GM12878 (cell line): ENCODE measurements around the gene SPATA1. TPM values are rescaled to one million over a fixed set of nuclear protein-coding genes. Genes with fewer than 3 reads are reported as not detected.
A peak's percentile ranks its signal among the peaks of the same experiment; 100 is the strongest.

Source experiments
- BACH1 ChIP-seq: fragments of 450-650 bp; IDR thresholded peaks from 2 replicates; pipeline ENCODE4 v1.6.1; 2017; ENCODE audit warnings: mild to moderate bottlenecking, borderline replicate concordance
- BMI1 ChIP-seq: fragments of 450-650 bp; IDR thresholded peaks from 2 replicates; pipeline ENCODE4 v1.6.1; 2016; ENCODE audit warnings: mild to moderate bottlenecking, moderate library complexity, borderline replicate concordance
- CHD2 ChIP-seq: IDR thresholded peaks from 2 replicates; pipeline ENCODE4 v1.6.1; 2011; ENCODE audit warnings: low read depth, low read length, improper control_type of control experiment, borderline replicate concordance
- EED ChIP-seq: sonication (generic); IDR thresholded peaks from 2 replicates; pipeline ENCODE4 v1.6.1; 2016; ENCODE audit warnings: antibody characterized with exemption, low read depth
- HDAC6 ChIP-seq: fragments of 200-600 bp; sonication (generic); IDR thresholded peaks from one replicate; pipeline ENCODE4 v1.8.0; 2017; ENCODE audit warnings: antibody characterized with exemption; ENCODE audit not compliant: unreplicated experiment
- IKZF1 ChIP-seq: fragments of 450-650 bp; conservative IDR thresholded peaks from 2 replicates; pipeline ENCODE4 v1.6.1; 2017; ENCODE audit warnings: antibody characterized with exemption, mild to moderate bottlenecking
- JUNB ChIP-seq: IDR thresholded peaks from 2 replicates; pipeline ENCODE4 v1.6.1; 2016; ENCODE audit warnings: antibody characterized with exemption, mild to moderate bottlenecking
- KAT2A ChIP-seq: conservative IDR thresholded peaks from 2 replicates; pipeline ENCODE4 v1.6.1; 2011; ENCODE audit warnings: low read depth, low read length; ENCODE audit not compliant: control insufficient read depth
- KLF5 ChIP-seq: fragments of 450-650 bp; IDR thresholded peaks from 2 replicates; pipeline ENCODE4 v1.6.1; 2014; ENCODE audit warnings: mild to moderate bottlenecking; ENCODE audit not compliant: partially characterized antibody
- MYC ChIP-seq: IDR thresholded peaks from 2 replicates; pipeline ENCODE4 v1.6.1; 2011; ENCODE audit warnings: mild to moderate bottlenecking, low read length, moderate library complexity, inconsistent platforms; ENCODE audit not compliant: insufficient read depth, insufficient replicate concordance, insufficient read length, severe bottlenecking
- POLR2A ChIP-seq: IDR thresholded peaks from 2 replicates; pipeline ENCODE4 v1.6.1; 2011; ENCODE audit warnings: low read depth, mild to moderate bottlenecking, low read length
- POLR2AphosphoS2 ChIP-seq: IDR thresholded peaks from 2 replicates; pipeline ENCODE4 v1.6.1; 2011; ENCODE audit warnings: low read depth, mild to moderate bottlenecking, low read length, improper control_type of control experiment, moderate library complexity
- SIX5 ChIP-seq: IDR thresholded peaks from 2 replicates; pipeline ENCODE4 v1.6.1; 2011; ENCODE audit warnings: mild to moderate bottlenecking, low read depth, low read length, moderate library complexity; ENCODE audit not compliant: severe bottlenecking
- SREBF1 ChIP-seq: IDR thresholded peaks from 2 replicates; pipeline ENCODE4 v1.6.1; 2012; ENCODE audit warnings: mild to moderate bottlenecking, low read length
- STAT3 ChIP-seq: IDR thresholded peaks from 2 replicates; pipeline ENCODE4 v1.6.1; 2011; ENCODE audit warnings: low read depth, low read length, improper control_type of control experiment
- TCF3 ChIP-seq: IDR thresholded peaks from 2 replicates; pipeline ENCODE4 v1.6.1; 2012; ENCODE audit warnings: low read depth, mild to moderate bottlenecking, low read length, borderline replicate concordance; ENCODE audit not compliant: insufficient read depth
- WRNIP1 ChIP-seq: IDR thresholded peaks from 2 replicates; pipeline ENCODE4 v1.6.1; 2011; ENCODE audit warnings: low read depth, low read length, improper control_type of control experiment, borderline replicate concordance
- polyA plus RNA-seq, 11 experiments: library from polyadenylated mRNA; depleted of rRNA in 4 of 11; unstranded in 6 of 11; stranded (reverse) in 5 of 11; fragments of >200 nt; fragmentation: Nextera tagmentation in 4 of 11; fragmentation: Illumina TruSeq in 1 of 11; extraction: Ambion mirVana in 4 of 11; extraction: Trizol in 1 of 11; gene quantifications; 1 replicate in 1 of 11; 2 replicates in 10 of 11; pipeline versions ENCODE4 v1.2.1 to v1.2.3, GENCODE V29; 2011 to 2016; ENCODE audit warnings: inconsistent platforms in 2 of 11, missing spikeins in 2 of 11, low read depth in 1 of 11
- total RNA-seq, 4 experiments: library from RNA; depleted of rRNA in 3 of 4; stranded (reverse); fragments of >200 nt in 3 of 4; fragmentation: Illumina TruSeq in 1 of 4; extraction: Trizol in 1 of 4; gene quantifications; 2 replicates each; pipeline versions ENCODE4 v1.2.1 to v1.2.3, GENCODE V29; 2013 to 2021
- TF ChIP-seq, protein P1 (sequence below): IDR thresholded peaks from 2 replicates; pipeline ENCODE4 v1.6.1; 2011; ENCODE audit warnings: borderline replicate concordance, low read depth, mild to moderate bottlenecking, moderate library complexity, low read length; ENCODE audit not compliant: insufficient read depth, poor library complexity, severe bottlenecking
- TF ChIP-seq, protein P2 (sequence below): fragments of 450-650 bp; IDR thresholded peaks from 2 replicates; pipeline ENCODE4 v1.6.1; 2016; ENCODE audit warnings: mild to moderate bottlenecking
- TF ChIP-seq, protein P3 (sequence below): fragments of 450-650 bp; IDR thresholded peaks from 2 replicates; pipeline ENCODE4 v1.6.1; 2016; ENCODE audit warnings: mild to moderate bottlenecking
- TF ChIP-seq, protein P4 (sequence below): fragments of 450-650 bp; conservative IDR thresholded peaks from 2 replicates; pipeline ENCODE4 v1.6.1; 2017; ENCODE audit warnings: mild to moderate bottlenecking, moderate library complexity
- TF ChIP-seq, protein P5 (sequence below): IDR thresholded peaks from 2 replicates; pipeline ENCODE4 v1.6.1; 2011; ENCODE audit warnings: low read depth, low read length, improper control_type of control experiment, borderline replicate concordance

The SPATA1 gene
- total and polyA plus RNA-seq, 10 of the 15 experiments (the other 5 are each of a cell fraction or from before 2014, with no cell fraction given), result 0.74 to 2.4 (median 1.9) TPM

DNA sequence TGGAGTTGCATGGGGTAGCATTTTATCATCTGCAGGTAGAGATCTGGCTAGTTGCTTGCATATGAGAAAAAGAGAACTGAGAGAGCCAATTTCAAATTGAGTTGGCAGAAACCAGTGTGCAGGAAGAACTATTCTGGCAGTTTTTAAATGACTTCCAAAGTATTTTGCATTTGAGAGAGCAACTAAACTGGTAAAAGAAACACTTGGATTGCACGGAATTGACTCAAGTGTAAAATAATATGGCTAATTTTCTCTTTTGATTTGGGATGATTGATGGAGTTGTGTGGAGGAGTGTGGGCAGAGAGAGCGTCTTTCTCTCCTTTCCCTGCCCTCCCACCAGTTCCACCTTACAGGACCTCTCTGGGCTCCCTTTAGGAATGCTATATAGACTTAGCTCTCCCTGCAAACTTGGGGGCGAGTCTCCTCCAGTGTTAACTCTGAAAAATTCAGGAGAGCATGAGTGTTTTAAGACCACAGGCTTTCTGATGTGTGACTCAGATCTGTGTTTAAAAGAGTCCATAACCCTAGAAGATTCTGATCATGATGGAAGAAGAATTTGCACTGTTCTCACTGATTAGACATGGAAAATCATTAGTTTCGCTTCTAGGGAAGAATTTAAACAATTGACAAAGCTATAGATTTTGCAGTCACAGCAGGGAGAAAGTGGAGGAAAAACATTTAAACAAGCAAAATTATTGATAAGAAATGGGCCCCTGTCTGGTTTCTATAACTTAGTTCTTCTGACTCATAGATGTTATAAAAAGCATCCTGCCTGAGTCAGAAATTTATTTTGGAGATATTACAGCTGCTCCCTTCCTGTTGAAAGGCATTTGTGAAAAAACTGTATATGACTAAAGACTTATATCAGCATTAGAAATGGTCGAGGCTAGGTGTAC is 92.9 kb downstream of the SPATA1 start (continued):
- TF ChIP-seq, protein P1, sequence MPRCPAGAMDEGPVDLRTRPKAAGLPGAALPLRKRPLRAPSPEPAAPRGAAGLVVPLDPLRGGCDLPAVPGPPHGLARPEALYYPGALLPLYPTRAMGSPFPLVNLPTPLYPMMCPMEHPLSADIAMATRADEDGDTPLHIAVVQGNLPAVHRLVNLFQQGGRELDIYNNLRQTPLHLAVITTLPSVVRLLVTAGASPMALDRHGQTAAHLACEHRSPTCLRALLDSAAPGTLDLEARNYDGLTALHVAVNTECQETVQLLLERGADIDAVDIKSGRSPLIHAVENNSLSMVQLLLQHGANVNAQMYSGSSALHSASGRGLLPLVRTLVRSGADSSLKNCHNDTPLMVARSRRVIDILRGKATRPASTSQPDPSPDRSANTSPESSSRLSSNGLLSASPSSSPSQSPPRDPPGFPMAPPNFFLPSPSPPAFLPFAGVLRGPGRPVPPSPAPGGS, result no peak
- TF ChIP-seq SREBF1 (no peak), MYC (no peak), HDAC6 (no peak), BACH1 (no peak), SIX5 (no peak), KLF5 (no peak), POLR2AphosphoS2 (no peak), EED (peak; percentile 58), WRNIP1 (no peak), IKZF1 (peak; percentile 57; the same call in 1 of the 2 replicates), STAT3 (no peak), TCF3 (0 out of 2 replicates have a peak, but pooled peaks have one; percentile 21), CHD2 (no peak), BMI1 (no peak), KAT2A (no peak), POLR2A (no peak), JUNB (peak; percentile 96)
- TF ChIP-seq, protein P2, sequence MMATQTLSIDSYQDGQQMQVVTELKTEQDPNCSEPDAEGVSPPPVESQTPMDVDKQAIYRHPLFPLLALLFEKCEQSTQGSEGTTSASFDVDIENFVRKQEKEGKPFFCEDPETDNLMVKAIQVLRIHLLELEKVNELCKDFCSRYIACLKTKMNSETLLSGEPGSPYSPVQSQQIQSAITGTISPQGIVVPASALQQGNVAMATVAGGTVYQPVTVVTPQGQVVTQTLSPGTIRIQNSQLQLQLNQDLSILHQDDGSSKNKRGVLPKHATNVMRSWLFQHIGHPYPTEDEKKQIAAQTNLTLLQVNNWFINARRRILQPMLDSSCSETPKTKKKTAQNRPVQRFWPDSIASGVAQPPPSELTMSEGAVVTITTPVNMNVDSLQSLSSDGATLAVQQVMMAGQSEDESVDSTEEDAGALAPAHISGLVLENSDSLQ, result no peak
- TF ChIP-seq, protein P3, sequence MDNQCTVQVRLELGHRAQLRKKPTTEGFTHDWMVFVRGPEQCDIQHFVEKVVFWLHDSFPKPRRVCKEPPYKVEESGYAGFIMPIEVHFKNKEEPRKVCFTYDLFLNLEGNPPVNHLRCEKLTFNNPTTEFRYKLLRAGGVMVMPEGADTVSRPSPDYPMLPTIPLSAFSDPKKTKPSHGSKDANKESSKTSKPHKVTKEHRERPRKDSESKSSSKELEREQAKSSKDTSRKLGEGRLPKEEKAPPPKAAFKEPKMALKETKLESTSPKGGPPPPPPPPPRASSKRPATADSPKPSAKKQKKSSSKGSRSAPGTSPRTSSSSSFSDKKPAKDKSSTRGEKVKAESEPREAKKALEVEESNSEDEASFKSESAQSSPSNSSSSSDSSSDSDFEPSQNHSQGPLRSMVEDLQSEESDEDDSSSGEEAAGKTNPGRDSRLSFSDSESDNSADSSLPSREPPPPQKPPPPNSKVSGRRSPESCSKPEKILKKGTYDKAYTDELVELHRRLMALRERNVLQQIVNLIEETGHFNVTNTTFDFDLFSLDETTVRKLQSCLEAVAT, result no peak
- TF ChIP-seq, protein P4, sequence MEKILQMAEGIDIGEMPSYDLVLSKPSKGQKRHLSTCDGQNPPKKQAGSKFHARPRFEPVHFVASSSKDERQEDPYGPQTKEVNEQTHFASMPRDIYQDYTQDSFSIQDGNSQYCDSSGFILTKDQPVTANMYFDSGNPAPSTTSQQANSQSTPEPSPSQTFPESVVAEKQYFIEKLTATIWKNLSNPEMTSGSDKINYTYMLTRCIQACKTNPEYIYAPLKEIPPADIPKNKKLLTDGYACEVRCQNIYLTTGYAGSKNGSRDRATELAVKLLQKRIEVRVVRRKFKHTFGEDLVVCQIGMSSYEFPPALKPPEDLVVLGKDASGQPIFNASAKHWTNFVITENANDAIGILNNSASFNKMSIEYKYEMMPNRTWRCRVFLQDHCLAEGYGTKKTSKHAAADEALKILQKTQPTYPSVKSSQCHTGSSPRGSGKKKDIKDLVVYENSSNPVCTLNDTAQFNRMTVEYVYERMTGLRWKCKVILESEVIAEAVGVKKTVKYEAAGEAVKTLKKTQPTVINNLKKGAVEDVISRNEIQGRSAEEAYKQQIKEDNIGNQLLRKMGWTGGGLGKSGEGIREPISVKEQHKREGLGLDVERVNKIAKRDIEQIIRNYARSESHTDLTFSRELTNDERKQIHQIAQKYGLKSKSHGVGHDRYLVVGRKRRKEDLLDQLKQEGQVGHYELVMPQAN, result no peak
- TF ChIP-seq, protein P5, sequence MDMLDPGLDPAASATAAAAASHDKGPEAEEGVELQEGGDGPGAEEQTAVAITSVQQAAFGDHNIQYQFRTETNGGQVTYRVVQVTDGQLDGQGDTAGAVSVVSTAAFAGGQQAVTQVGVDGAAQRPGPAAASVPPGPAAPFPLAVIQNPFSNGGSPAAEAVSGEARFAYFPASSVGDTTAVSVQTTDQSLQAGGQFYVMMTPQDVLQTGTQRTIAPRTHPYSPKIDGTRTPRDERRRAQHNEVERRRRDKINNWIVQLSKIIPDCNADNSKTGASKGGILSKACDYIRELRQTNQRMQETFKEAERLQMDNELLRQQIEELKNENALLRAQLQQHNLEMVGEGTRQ, result no peak
